K562 (cell line): ENCODE data around the gene HRC. TPM values are rescaled to one million over a fixed set of nuclear protein-coding genes. Genes with fewer than 3 reads are reported as not detected.

Source experiments
- CBX1 ChIP-seq: sonication (generic); IDR thresholded peaks from 2 replicates; pipeline ENCODE4 v1.6.1; 2016; ENCODE audit warnings: antibody characterized with exemption, low read depth, mild to moderate bottlenecking
- CXXC5 ChIP-seq: fragments of 250-450 bp; sonication (Bioruptor Pico); IDR thresholded peaks from 2 replicates; pipeline ENCODE4 v1.8.0; 2022; ENCODE audit warnings: inconsistent platforms, mild to moderate bottlenecking, moderate library complexity
- EP400 ChIP-seq: fragments of 450-650 bp; IDR thresholded peaks from 2 replicates; pipeline ENCODE4 v1.6.1; 2017; ENCODE audit warnings: antibody characterized with exemption, mild to moderate bottlenecking, moderate library complexity
- ETV1 ChIP-seq: fragments of 450-650 bp; conservative IDR thresholded peaks from 2 replicates; pipeline ENCODE4 v1.6.1; 2016; ENCODE audit warnings: missing genetic modification characterization, control low read depth, low read depth, missing compliant biosample characterization
- ETV5 ChIP-seq: sonication (generic); formaldehyde crosslinking; IDR thresholded peaks from 2 replicates; pipeline ENCODE4 v1.4.0; 2020; ENCODE audit warnings: low read depth, mild to moderate bottlenecking, missing genetic modification reagents
- HINFP ChIP-seq: fragments of 450-650 bp; conservative IDR thresholded peaks from 2 replicates; pipeline ENCODE4 v1.6.1; 2016; ENCODE audit warnings: missing genetic modification characterization, low read depth, mild to moderate bottlenecking, control low read depth, missing compliant biosample characterization
- KLF10 ChIP-seq: fragments of 250-450 bp; sonication (Bioruptor Pico); IDR thresholded peaks from 2 replicates; pipeline ENCODE4 v1.6.1; 2021; ENCODE audit warnings: matching md5 sums
- MAZ ChIP-seq, 2 experiments: fragments of 450-650 bp in 1 of 2; sonication (generic) in 1 of 2; formaldehyde crosslinking; IDR thresholded peaks in 1 of 2; conservative IDR thresholded peaks in 1 of 2; 2 replicates each; pipeline versions ENCODE4 v1.4.0 to v1.5.0; 2020; ENCODE audit warnings: mild to moderate bottlenecking in 1 of 2, missing genetic modification reagents in 1 of 2
- MBD2 ChIP-seq: sonication (generic); IDR thresholded peaks from 2 replicates; pipeline ENCODE4 v1.6.1; 2016; ENCODE audit warnings: low read depth, borderline replicate concordance
- MTA2 ChIP-seq: fragments of 450-650 bp; IDR thresholded peaks from 2 replicates; pipeline ENCODE4 v1.6.1; 2016; ENCODE audit warnings: low read depth
- NFIC ChIP-seq: fragments of 450-650 bp; IDR thresholded peaks from 2 replicates; pipeline ENCODE4 v1.6.1; 2017; ENCODE audit warnings: mild to moderate bottlenecking, inconsistent platforms
- POLR2G ChIP-seq: fragments of 200-400 bp; formaldehyde crosslinking; IDR thresholded peaks from 2 replicates; pipeline ENCODE4 v1.6.1; 2017; ENCODE audit warnings: low read depth, mild to moderate bottlenecking, antibody characterized with exemption, low read length, moderate library complexity
- PRDM10 ChIP-seq: fragments of 450-650 bp; IDR thresholded peaks from 2 replicates; pipeline ENCODE4 v1.6.1; 2018; ENCODE audit not compliant: partially characterized antibody
- TCF15 ChIP-seq: fragments of 250-450 bp; sonication (Bioruptor Pico); IDR thresholded peaks from 2 replicates; pipeline ENCODE4 v1.8.0; 2022; ENCODE audit warnings: moderate library complexity, mild to moderate bottlenecking, inconsistent platforms
- ZFP1 ChIP-seq: fragments of 450-650 bp; formaldehyde crosslinking; IDR thresholded peaks from 2 replicates; pipeline ENCODE4 v1.4.0; 2020; ENCODE audit warnings: mild to moderate bottlenecking, mixed read lengths
- ZNF24 ChIP-seq: fragments of 450-650 bp; IDR thresholded peaks from 2 replicates; pipeline ENCODE4 v1.6.1; 2016
- ZNF583 ChIP-seq: fragments of 250-450 bp; sonication (Bioruptor Pico); IDR thresholded peaks from 2 replicates; pipeline ENCODE4 v1.4.0; 2020
- ZNF592 ChIP-seq: fragments of 450-650 bp; IDR thresholded peaks from 2 replicates; pipeline ENCODE4 v1.6.1; 2017; ENCODE audit warnings: antibody characterized with exemption, mild to moderate bottlenecking
- polyA plus RNA-seq, 8 experiments: library from polyadenylated mRNA; depleted of rRNA in 4 of 8; stranded (reverse) in 5 of 8; unstranded in 3 of 8; fragments of >200 nt; fragmentation: Nextera tagmentation in 2 of 8; fragmentation: Illumina TruSeq in 1 of 8; extraction: Ambion mirVana in 2 of 8; extraction: Trizol in 1 of 8; gene quantifications; 2 replicates each; pipeline versions ENCODE4 v1.2.1 to v1.2.3, GENCODE V29; 2011 to 2014; ENCODE audit warnings: inconsistent platforms in 1 of 8, missing spikeins in 1 of 8
- total RNA-seq, 7 experiments: library from RNA; depleted of rRNA in 6 of 7; stranded (reverse); fragments of >200 nt in 6 of 7; fragmentation: Illumina TruSeq in 2 of 7; extraction: Trizol in 2 of 7; gene quantifications; 2 replicates each; pipeline versions ENCODE4 v1.2.1 to v1.2.3, GENCODE V29; 2011 to 2021; ENCODE audit warnings: low replicate concordance in 1 of 7

Gene HRC
- total and polyA plus RNA-seq, 9 of the 15 experiments (the other 6 are each of a cell fraction or from before 2014, with no cell fraction given), result 0.66 to 18.7 (median 13.1) TPM

GRCh38 chr19:49157445-49158224, 2.4 kb upstream of the HRC start, which contains the start of gene TRPM4 (continued):
- peak; percentile 40 for TF ChIP-seq NFIC
- TF ChIP-seq PRDM10, result peak; percentile 68
- TF ChIP-seq ETV5, result peak; percentile 74; the same call in 1 of the 2 replicates
- TF ChIP-seq HINFP, result no peak
- peak; percentile 98 for TF ChIP-seq POLR2G
- peak; percentile 86 for TF ChIP-seq EP400
- TF ChIP-seq ZNF583, result 0 out of 2 replicates have a peak, but pooled peaks have one; percentile 54
- peak; percentile 53 for TF ChIP-seq CXXC5
- TF ChIP-seq ZFP1 (CRISPR knock-in tag), result no peak
- peak; percentile 28; the same call in 1 of the 2 replicates for TF ChIP-seq MTA2
- TF ChIP-seq CBX1, result no peak; the same call in 1 of the 2 replicates
- TF ChIP-seq TCF15 (CRISPR knock-in tag), result no peak
- TF ChIP-seq ZNF592, result no peak
- peak; percentile 44; the same call in 1 of the 2 replicates for TF ChIP-seq MBD2
- 0 out of 2 replicates have a peak, but pooled peaks have one; percentile 34 for TF ChIP-seq KLF10 (CRISPR knock-in tag)
- peak; percentile 27 for TF ChIP-seq ZNF24
- 0 out of 2 replicates have a peak, but pooled peaks have one; percentile 20 for TF ChIP-seq ETV1 (tag)
- peak; percentile 55 to 81; a peak in 3 of 4 replicates for TF ChIP-seq MAZ (CRISPR knock-in tag; conservative IDR thresholded peaks at IDR 0.05 in 1 of 2, IDR thresholded peaks at IDR 0.05 in 1 of 2)
